ENCODE measurements around the gene RGS6.

RGS6 gene

DNA sequence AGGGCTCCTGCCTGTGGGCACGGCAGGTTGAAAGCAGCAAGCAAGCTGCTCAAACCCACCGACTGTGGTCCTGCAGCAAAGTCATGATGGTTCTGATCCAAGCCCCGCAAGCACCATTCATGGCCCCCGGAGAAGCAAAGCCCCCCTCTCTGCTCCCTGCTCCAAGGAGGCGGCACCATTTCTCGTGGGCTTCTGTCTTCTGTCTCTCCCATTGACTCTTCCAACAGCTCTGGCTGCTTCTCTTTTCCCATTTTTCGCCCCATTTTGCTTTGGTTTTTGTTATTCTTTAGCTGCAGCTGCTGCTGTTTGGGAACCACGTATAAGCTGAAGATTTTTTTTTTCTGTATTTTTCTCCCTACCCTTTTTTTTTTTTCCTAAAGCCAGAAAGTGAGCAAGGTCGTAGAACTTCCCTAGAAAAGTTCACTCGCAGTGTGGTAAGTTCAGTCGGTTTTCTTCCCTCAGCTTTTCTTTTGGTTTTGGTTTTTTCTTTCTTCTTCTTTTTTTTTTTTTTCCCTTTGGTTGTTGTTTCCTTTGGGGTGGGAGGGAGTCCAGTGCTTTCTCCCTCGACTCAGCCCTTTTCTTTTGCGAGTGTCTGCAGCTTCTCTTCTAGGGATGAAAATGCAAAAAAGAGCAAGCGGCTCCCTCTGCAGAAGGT is 607.6 kb downstream of the RGS6 start:
- no peak for DNase-seq

DNA sequence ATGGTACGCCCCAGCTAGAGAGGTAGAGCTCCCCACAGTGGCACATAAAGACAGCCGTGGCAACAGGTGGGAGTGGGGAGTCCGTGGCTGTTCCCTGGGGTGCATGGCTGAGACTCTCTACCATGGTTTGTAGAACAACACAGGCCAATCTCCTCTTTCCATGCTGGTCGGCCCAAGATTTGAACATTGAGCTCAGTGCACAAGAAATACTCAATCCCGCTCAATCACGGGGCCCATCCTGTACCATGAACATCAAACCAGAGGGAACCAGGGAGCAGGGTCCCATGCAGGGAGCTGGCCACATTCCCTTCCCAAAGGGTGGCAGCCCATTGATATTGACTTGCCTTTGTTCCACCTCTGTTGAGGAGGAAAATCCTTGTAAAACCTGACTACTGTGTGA is 608.6 kb downstream of the RGS6 start:
- DNase-seq = no peak

DNA sequence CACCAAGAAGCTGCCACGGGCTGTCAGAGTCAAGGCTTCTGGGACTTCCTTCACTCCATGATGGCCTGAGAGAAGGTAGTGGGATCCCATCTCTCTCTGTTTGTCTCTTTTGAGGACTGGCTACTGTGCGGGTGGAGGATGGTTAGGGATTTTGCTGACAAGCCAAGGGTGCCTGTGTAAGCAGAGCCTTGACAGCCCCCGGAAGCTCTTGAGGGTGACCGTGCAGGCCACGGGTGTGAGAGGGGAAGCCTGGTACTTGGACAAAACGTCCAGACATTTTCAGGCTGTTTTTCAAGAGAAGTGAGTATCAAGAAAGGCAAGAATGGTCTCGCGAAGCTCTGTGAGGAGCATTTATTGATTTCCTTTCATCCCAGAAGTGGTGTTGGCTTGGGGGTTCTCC is 609.3 kb downstream of the RGS6 start:
- DNase-seq = no peak

DNA sequence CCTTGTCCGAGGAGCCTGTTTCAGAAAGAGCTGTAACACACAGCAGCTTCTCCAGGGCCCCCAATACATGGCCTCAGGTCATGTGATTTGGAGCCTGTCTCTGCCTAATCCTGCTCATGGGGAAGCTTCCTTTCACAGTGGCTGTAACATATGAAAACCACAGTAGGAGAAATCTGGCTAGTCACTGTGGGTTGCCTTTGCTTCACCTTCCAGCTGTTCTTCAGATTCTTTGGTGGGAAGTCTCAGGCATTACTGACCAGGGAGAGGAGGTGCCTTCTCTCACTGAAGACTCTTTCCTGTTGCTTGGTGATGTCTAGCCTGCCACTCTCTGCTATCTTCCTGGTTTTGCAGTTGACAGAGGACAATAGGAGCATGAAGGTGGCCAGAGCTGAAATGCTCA is 611.1 kb downstream of the RGS6 start:
- DNase-seq = no peak

DNA sequence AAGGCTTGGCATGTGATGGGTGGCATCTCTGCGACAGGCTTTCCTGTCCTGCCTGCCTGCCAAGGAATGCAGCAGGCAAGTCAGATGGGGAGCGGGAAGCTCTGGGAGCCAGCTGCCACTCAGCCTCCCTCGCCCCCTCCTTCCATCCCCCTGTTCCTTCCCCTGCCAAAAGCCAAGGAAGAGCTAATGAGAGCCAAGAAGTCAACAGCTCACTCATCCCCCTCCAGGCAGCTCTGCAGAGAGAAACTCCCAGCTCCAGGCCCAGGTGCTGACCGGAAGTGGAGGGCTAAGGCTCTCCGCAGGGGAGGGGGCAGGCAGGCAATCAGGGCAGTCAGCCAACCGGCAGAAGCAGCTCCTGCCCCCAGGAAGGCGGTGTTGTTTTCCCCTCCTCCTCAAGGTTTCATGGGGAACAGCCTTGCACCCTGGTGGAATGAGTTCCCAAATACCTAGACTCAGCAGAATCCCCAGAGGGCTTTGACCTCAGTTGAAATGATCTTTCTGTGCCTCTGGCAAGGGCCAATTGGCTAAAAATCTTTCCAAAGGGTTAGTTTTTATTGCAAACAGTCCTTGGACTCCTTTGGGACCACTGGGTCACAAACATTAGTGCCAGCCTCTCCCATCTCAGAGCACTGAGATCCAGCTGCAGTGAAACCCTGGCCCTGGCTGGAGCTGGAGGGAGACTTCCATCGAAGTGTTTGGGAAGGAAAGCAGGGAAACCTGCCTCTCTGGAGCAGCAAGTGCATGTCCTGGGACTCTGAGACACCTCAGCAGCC is 612.6 kb downstream of the RGS6 start:
- no peak for DNase-seq

DNA sequence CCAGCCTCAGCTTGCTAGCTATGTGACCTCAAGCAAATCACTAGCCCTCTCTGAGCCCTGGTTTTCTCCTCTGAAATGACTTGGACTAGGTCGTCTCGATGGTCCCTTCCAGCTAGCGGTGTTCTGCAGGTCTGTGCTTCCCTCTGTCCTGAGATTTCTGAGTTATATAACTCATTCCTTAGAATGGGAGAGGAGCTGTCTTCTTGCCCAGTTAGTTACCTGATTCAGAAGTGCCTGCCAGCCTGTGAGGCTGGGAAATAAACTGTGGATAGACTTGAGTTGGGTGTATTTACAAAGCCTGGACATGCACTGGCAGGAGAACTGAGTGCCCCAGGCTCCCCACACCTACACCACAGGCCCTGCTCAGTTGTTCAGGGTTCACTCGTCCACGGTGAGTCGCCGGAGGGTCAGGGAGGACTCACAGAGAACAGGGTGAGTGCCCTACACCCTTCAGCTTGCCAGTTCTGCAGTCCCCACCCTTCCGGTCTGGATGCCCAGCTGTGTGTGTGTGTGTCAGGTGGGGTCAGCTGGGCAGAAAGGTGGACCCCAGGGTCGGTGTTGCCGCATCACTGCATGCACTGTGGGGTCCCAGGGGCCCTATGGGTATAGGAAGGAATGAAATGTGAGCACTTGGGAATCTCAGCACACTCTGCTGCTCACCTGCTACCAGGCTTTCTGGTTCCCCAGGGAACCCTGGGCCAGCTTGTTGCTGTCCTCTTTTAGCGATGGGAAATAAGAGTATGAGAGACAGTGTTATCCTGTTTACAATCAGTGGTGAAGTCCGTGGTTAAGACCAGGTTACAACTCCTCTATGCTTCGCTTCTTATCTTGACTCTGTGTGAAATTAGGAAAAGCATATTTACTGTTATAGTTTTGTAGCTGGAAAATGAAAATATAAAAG is 613.4 kb downstream of the RGS6 start:
- DNase-seq = peak in 1 of 2 experiments; percentile 14

DNA sequence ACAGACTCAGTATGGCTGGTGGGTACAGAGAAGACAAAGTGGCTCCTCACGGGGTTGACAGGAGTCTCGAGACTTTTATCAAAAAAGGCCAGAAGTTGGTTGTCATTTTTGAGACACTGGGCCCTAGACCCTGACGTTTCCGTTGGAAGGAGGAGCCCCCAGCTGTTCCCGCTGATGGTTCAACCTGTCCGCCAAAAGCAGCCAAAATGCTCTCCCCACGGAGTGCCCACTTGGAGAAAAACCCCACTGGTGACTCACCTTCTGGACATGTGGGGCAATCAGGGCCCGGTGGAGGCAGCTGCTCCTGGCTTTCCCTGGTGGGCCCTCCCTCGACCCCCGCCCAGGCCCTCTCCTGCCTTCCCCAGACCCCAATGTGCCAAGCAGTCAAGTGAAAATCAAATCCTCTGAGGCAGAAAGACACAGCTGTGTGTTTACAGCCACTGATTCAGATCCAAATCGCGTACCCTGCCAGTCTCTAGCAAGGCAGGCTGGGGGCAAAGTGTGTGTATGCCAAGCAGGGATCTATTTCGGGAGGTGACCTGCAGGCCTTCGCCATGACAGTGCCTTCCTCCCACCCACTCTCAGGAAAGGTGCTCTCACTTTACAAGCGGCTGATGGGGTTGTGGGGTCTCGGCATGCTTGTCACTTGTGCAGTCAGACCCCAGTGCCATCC is 614.3 kb downstream of the RGS6 start:
- DNase-seq = no peak

DNA sequence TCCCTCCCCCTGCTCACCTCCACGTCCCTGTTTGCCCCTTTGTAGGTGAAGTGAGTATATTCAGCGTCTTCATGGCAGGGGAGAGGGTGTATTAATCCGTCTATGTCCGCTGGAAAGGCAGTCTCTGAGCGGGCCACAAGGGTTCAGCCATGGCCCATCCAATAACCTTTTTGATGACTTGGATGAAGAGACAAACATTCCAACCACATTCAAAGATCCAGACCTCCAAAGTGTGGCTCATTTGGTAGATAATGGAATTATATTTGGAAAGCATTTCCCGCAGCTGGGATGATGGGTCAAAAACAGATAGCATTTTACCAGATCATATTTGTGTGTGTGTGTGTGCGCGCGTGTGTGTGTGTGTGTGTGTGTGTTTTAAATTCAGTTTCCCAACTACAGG is 615.8 kb downstream of the RGS6 start:
- no peak for DNase-seq

DNA sequence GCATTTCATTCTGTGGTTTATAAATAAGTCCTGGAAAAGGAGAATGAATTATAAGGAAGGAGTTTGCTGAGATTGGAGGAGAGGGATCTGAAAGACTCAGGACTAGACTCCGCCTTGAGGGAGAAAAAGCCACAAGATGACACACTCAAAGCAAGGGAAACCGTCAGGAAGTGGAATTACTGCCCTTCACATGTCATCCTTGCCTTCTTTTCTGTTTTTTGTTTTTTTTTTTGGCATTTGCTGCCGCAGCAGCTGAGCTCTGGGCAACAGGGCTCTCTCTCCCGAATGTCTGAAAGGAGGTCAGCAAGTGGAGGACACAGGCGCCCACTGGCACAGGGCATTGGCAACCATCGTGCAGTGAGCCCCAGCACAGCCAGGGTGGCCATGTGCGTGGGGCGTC is 616.8 kb downstream of the RGS6 start:
- DNase-seq = no peak

DNA sequence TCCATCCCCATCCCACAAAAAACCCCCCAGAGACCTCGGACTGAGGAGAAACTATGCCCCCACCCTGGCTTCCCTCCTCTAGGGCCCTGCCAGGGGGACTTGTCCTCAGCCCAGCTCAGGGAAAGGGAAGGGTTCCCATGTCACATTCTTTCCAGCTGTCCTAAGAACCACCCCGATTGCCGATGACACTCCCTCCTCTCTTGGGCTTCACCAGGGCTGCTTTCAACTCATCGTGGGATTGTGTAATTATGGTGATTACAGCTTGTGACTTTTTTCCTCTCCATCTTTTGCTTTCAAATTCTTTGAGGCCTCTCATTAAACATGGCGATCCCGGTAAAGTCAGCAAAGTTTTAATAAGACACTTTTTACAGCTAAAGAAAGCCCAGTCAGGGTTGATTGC is 617.6 kb downstream of the RGS6 start:
- no peak for DNase-seq

DNA sequence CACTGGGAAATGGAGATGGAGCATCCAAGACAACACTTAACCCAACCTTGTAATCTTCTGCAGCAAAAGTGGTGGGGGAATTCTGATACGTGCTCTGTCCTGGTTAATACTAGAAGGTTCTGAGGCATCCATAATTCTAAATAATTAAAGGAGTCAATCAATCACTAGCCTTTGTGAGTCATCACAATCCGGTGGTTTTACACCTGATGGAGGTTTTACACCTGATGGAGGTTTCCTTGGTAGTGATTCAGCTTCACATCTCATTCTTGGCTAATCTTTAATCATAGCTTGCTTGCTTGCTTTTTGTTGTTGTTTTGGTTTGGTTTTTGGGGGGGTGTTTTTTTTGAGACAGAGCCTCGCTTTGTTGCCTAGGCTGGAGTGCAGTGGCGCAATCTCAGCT is 618.3 kb downstream of the RGS6 start:
- no peak for DNase-seq

DNA sequence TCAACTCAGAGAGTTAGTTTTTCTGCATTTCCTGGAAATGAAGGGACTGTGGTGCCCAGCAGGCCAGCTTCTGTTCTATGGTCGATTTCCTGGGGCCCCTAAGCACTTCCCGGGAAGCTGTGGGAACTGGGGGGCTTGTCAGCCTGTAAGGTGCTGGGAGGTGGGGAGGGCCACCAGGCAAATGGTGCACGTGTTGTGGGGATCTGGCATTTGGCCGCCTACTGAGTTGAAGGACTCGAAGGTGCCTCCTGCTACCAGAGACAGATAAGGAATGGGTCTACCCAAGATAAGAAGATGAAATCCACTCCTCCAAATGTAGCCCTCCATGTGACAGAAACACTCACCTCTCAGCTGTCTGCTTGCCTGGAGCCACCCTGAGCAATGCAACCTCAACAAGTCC is 620.0 kb downstream of the RGS6 start:
- DNase-seq = no peak

DNA sequence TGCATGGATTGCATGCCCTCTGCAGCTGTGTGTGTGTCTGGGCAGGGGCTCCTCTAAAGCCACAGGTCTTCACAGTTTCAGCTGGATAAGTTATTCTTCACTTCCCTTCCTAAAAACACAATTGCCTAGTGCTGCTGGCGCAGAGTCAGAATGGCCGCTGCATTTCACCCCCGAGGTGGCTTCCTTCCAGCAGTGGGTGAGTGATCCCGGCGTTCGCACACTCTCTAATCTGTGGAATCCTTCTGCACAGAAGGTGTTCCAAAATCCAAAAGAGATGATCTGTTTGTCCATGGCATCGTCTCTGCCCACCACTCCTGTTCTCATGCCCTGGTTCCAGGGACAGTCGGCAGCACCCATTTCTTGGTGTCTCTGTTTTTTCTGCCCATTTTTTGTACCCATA is 620.9 kb downstream of the RGS6 start:
- no peak for DNase-seq

DNA sequence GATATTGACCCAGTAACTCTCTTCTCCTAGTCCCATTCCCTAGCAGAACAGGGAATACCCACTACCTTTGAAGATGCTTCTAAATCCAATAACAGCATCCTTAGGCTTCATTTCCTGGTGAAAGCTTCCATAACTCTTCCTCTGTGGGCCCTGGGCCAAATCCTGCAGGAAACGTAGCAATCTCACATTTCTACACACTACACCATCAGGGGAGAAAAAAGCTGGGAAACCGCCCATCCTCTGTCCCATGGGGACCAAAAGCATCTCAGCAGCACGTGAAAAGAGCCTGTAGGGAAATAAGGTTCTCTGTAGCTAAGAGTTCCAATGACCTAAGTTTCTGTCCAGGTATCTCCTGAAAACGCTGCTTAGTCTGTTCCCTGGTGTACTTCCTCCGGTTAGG is 621.4 kb downstream of the RGS6 start:
- no peak for DNase-seq

DNA sequence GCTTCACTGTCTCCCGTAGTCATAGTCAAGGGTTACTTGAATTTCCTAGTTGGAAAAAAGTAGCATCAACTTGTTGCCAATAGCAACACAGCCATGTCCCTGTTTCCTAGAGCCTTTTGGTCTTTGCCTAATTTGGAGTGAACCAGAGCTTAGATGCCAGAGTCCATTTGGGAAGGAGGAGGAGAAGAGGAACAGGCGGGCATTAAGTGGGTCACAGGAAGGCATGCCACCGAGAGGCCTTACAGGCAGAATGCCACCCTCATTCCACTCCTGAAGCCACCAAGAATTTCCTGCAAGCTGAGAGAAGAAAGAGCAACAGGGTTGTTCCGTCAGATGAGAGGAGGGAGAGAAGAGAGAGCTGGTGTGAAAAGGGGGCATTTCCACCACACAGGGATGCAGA is 622.2 kb downstream of the RGS6 start:
- DNase-seq = no peak

DNA sequence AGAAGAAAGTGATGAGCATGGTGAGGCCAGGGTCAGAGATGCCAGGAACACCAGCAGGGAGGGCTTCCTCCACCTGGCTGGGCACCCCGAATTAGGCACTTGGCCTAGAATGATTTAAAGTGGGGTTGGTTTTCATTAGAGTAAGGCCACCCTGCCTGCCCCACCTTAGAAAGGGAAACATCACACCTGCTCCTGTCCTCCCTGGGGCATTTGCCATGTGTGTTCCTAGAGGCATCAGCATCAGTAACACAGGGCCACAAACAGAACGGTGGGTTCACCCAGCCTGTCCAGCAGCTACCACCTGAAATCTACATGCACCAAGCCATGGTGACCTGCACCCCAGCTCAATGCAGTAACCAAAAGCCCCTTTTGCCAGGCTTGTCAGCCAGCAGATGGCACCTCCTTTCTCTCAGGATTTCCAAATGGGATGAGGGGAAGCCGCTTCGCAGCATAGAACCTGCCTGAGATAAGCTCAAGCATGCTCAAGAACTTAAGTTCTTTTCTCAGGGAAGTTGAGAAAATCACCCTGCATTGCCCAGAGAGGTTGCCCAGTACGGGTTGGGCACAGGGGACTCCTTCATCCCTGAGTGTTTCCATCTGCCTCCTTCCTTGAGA is 622.9 kb downstream of the RGS6 start:
- no peak for DNase-seq

DNA sequence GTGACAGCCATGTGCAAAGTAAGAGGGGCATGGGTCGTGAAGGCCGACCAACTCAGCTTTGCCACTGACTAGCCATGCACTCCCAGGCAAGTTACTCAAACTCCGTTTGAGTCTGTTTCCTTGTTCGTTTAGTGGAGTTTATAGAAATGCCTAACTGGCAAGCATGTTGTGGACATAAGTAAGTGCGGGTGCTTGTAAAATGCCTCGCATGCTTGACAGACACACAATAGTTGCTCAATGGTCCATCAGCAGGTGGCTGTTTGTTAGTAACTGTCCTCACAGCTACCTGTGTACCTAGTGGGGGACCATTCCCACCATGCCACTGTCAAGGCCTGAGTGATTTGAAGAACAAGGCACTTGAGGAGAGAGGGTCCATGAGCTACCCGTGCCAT is 623.4 kb downstream of the RGS6 start:
- no peak for DNase-seq

DNA sequence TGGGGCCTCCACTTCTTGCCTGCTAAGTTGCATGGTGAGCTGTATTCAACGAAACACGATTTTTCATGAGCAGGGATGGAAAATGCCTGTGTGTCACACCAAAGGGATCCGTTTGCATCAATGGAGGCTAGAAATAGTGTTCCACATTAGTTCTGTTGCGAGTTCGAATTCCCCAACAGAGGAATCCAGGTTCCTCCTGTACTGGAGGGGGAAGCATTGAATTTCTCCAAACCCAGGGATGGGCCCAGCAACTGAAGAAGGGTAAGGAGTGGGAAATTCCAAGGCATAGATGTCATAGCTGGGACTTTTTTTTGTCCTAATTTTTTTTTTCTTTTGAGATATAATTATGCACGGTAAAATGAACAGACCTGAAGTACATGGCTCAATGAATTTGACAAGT is 625.4 kb downstream of the RGS6 start:
- DNase-seq = no peak

DNA sequence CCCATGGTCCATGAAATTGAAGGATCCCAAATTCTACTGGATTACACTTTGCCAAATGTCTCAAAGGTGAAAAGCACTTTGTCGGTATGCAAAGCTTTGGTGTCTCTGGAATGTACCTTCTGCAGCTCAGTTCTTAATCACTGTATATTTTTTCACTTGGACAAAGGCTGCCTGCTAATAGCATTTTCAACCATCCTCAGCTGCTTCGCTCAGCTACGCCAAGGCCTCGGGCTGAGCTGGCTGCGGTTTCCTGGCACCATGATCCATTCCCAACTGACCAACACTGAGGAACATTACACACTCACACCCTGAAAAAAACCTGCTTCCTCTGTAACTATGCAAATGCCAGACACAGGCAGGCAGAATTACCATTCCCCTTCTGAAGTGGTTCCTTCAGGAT is 626.5 kb downstream of the RGS6 start:
- peak; percentile 19 to 50 for DNase-seq

DNA sequence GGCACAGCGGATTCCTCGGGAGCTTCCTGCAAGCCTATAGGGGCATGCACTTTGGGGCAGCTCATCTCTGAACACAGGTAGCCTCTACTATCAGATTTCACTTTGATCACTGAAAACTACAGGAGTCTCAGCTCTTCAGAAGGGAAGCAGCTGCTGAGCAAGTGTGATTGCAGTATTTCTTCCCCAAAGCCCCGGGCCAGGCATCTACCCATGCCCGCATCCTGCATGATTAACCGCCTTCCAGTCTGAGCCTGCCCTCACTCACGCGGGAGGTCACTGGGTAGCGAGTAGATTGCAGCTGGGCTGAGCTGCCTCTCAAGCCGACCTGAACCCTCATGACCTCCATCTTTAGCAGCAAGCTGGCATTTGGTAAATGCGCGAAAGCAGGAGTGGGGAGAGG is 627.0 kb downstream of the RGS6 start:
- no peak for DNase-seq

DNA sequence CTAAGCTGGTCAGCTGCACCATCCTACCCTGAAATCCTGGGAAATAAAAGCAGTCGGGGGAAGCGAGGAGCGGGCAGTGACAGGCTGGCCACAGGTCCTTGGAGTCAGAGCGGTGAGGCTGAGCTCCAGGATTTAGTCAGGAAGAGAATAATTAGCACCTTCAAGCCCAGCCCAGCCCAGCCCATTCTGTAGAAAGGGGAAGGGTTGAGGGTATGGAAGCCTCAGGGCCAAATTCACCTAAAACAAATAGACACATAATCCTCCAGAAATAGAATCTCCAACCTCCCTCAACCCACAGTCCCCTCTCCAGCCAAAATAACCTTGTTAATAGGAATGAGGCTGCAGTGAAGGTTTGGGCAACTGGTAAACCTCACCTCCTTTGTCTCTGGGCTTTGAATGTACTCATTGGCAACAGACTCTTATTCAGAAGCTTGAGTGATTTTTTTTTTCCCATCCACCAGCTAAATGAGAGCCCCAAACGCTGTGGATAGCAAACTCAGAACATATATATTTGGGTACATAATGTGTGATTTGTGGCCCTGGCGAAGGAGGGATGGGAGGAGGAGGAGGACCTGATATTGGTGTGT is 627.5 kb downstream of the RGS6 start:
- DNase-seq = no peak

DNA sequence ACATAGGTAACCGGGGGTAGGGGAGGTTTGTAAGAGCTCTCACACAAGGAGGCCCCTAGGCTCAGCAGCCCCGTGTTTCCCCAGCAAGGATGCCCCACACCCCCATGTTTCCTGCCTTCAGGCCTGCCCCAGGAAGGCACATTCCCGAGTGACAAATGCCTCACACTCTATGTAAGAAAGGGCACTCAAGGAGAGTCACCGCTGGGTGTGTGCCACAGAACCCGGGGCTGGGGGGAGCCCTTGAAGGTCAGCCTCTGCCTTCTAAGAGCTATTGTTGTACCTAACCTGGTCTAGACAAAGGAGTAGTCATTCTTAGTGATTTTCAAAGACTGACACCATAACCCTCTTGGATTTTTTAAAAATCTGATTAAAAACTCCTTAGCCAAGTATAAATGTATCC is 628.1 kb downstream of the RGS6 start:
- DNase-seq = no peak
